GM18868 (cell line): ENCODE results near the gene PDCD2L.
"Not testable (repeated sequence)": the region's sequence is repeated elsewhere in the genome, so short reads cannot be mapped to it uniquely, and the experiment has no call there.

Experiments used
- ATAC-seq: cut with Tn5 transposase; IDR thresholded peaks from one replicate; pipeline ENCODE4 v1.9.1; 2021; ENCODE audit warnings: mild to moderate bottlenecking, moderate library complexity; ENCODE audit not compliant: unreplicated experiment

The PDCD2L gene

DNA sequence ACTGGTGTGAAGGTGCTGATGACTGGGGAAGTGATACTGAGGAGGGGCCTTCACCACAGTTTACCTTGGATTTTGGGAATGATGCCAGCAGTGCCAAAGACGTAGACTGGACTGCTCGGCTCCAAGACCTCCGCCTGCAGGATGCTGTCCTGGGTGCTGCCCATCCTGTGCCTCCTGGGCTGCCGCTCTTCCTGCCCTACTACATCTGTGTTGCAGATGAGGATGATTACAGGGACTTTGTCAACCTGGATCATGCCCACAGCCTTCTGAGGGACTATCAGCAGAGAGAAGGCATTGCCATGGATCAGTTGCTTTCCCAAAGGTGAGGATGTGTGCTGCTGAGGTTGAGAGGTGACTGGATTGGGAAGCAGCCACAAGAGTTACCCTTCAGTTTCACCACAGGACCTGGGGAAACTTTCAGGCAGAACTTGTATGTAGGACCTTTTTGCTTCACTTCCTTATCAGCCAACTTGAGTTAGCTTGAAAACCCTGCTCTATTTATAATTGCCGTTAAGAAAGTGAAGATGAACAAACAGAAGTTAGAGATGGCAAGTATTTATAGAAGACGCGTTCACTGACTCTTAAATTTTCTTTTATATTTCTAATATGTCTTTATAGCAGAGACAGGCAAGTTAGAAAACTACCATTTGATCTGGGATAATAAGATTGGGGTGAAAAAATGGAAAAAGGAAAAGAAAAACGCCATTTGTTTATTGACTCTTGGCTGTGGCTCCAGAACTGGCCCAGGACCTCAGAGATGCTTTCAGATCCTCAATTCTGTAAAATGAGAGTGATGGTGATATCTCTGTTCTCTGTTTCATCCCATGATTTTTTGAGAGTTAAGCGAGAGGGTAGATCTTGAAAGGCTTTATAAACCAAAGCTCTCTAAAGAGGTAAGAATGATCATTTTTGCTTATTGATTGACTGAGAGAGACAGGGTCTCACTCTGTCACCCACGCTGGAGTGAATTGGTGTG lies 5.3 kb downstream of the PDCD2L start:
- ATAC-seq, result peak; percentile 67

DNA sequence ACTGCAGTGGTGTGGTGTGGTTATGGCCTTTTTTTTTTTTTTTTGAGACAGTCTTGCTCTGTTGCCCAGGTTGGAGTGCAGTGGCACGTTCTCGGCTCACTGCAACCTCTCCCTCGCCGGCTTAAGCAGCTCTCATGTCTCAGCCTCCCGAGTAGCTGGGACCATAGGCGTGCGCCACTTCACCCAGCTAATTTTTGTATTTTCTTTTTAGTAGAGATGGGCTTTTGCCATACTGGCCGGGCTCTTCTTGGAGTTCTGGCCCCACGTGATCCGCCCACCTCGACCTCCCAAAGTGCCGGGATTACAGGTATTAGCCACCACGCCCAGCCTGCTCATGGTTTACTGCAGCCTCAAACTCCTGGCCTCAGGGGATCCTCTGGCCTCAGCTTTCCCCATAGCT lies 7.0 kb downstream of the PDCD2L start:
- ATAC-seq, result no peak

DNA sequence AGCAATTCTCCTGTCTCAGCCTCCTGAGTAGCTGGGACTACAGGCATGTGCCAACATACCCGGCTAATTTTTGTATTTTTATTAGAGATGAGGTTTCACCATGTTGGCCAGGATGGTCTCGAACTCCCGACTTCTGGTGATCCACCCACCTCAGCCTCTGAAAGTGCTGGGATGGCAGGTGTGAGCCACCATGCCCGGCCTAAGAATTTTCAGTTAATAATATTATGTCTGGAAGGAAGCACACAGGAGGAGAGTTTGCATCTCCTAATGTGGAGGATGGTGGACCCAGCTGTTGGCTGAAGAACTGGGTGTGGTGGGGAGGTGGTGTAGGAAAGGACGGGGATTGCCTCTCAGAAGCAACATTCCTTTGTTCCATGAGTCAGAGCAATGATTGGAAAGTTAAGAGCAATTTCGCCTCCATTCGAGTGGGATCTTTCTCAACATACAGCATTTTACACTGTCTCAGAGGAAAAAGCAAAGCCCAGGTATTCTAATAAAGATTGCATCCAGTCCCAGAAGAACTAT lies 11.9 kb downstream of the PDCD2L start:
- ATAC-seq, result no peak

GRCh38 chr19:34418300-34418699 lies 14.1 kb downstream of the PDCD2L start:
- ATAC-seq, result no peak

- ATAC-seq, result no peak
Measured at GRCh38 chr19:34426096-34426661, 22.0 kb downstream of the PDCD2L start.

DNA sequence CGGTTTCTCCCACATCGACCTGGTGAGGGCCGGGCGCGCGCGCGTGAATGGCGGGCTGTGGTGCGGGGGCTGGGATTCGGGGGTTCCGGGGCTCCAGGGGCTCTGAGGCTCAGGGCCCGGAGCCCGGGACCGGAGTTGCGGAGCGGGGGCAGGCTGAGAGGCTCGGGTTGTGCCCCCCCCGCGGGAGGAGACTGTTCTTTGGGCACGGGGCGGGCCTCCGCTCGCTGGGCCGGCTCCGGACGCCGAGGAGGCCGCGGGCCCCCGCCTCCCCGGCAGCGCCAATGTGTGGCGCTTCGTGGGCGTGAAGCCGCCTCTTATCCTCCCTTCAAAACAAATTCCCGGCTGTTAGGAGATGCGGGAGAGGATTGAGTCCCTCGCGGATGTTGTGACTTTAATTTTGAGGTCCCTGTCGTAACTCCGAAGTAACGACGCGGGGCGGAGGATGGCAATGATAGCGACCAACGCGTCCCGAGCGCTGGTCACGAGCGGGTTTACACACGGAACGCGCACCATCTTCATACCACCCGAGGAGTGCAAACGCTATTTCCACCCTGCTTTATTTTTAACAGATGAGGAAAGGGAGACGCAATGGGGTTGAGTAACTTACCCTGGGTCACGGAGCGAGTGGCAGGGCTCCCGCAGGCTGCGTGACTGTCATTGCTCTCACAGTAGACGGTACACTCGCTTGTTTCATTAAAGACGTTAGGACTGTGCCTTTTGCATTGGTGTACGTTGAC lies 24.5 kb downstream of the PDCD2L start:
- peak; percentile 47 for ATAC-seq

DNA sequence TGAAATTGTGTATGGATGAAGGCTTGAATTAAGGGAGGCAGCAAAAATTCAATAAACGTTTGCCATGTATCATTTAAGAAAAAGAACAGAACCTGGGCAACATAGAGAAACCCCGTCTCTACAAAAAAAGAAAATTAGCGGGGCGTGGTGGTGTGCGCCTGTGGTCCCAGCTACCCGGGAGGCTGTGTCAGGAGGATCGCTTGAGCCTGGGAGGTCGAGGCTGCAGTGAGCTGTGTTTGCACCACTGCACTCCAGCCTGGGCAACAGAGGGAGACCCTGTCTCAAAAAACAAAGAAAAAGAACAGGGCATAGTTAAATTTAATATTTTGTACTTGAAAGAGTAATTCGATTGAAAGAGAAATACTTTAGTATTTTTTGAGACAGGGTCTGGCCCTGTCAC lies 25.4 kb downstream of the PDCD2L start:
- no peak for ATAC-seq

- peak; percentile 49 for ATAC-seq
Measured at GRCh38 chr19:34430738-34431625, 26.8 kb downstream of the PDCD2L start.

- no peak for ATAC-seq
Measured at GRCh38 chr19:34431681-34432402, 27.6 kb downstream of the PDCD2L start.

DNA sequence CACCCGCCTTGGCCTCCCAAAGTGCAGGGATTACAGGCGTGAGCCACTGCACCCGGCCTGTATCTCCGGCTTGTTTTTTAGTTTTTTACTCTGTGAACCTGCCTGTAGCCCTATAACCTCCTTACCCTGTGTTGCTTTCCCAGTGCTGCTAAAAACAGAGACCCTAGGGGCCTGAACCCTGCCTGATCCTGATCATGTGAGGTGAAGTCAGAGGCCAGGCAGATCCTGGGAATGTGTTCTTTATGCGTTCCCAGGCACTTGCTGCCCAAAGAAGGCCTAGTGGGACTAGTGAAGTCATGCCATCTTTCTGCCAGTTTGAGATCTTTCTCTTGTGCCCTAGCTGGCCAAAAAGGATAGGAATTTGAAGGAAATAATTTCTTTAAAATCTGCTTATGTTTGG lies 28.6 kb downstream of the PDCD2L start:
- no peak for ATAC-seq

GRCh38 chr19:34436716-34437115 lies 32.5 kb downstream of the PDCD2L start:
- ATAC-seq, result no peak

GRCh38 chr19:34448191-34448590 lies 44.0 kb downstream of the PDCD2L start:
- no peak for ATAC-seq

DNA sequence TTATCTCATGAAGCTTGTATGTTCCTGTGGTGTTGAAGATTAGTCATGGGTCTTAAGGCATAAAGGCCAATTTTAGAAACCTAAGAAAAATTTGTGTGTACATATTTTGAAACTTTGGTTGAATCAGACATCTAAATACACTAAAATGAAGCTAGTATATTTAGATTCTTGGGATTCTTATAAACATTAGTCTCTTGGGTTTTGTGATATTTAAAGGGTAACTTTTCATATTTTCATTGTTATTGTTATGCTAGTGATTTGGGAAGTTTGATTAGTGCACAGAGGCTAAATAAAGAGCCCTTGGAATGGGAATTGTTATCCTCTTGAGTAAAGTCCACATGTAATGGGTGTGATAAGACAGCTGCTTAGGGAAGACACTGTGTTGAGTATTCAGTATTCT lies 48.5 kb downstream of the PDCD2L start:
- no peak for ATAC-seq

DNA sequence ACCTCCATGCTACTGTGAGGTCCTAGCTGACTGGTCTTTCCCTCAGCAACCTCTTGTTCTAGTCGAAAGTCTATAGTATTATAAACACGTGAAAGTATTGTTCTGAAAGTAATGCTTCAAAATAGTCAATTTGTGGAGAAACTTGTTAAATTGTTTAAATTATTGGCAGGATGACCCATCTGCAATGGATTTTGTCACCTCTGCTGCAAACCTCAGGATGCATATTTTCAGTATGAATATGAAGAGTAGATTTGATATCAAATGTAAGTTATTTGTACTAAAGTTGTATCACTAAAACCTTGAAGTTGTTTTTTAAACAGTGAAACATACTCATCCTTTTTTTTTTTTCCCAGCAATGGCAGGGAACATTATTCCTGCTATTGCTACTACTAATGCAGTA lies 49.9 kb downstream of the PDCD2L start:
- no peak for ATAC-seq

- no peak for ATAC-seq
Measured at GRCh38 chr19:34454685-34455084, 50.5 kb downstream of the PDCD2L start.

- ATAC-seq, result not testable (repeated sequence)
Measured at GRCh38 chr19:34455783-34456480, 51.7 kb downstream of the PDCD2L start.

DNA sequence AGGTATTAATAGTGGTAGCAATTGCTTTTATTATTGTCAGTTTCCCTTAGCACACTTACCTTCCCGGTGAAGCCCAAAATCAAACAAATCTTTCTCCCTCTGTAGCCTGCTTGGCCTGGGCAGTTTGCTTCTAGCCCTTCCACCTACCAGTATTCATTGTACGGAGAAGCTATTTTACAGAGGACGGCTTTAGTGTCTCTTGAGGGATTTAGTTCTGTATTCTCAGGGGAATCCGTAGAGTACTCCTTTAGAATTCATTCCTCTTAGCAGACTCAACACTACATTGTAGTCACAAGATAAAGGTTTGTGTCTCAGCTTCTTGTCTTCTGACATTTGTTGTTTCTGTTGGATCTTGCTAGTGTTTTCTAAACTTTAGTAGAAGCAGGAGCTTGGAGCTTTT lies 53.2 kb downstream of the PDCD2L start:
- no peak for ATAC-seq

- no peak for ATAC-seq
Measured at GRCh38 chr19:34458677-34459076, 54.5 kb downstream of the PDCD2L start.

DNA sequence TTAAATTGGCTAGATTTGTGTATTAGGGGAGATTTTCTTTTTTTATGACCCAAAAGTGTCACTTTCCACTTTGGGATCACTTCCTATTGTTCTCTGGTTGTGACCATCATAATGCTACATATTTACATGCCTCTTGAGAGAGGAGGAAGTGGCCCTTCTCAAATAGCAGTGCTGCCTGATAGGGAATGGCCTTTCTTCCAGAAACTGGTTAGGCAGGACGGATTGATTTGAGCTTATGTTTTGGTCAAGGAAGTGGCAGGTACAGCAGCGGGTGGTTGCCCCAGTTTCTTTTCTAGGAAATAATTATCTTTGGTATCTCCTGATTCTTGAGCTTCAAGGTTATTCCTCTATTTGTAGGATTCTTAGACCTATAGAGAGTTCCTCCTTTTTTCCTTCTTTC lies 55.4 kb downstream of the PDCD2L start:
- no peak for ATAC-seq
